ENCODE results near the gene PCSK6.
"Not testable (repeated sequence)": the region's sequence is repeated elsewhere in the genome, so short reads cannot be mapped to it uniquely, and the experiment has no call there.

Gene PCSK6

GRCh38 chr15:101376615-101377395 lies 112.7 kb downstream of the PCSK6 start:
- DNase-seq (ENCODE audit: low spot score) = no peak

DNA sequence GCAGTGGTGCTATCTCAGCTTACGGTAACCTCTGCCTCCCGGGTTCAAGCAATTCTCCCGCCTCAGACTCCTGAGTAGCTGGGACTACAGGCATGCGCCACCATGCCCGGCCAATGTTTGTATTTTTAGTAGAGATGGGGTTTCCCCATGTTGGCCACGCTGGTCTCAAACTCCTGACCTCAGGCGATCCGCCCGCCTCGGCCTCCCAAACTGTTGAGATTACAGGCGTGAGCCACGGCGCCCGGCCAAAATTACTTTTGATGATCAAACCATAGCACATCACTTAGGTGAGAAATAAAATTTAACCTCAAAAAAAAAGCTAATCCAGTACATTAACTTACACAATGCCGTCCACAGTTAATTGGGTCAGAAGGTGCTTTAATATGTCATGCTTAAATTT lies 114.5 kb downstream of the PCSK6 start:
- DNase-seq (ENCODE audit: low spot score) = not testable (repeated sequence)

- no peak for DNase-seq (ENCODE audit: low spot score)
Observed at GRCh38 chr15:101374326-101374725, 115.2 kb downstream of the PCSK6 start.

- DNase-seq (ENCODE audit: low spot score) = no peak
Observed at GRCh38 chr15:101373577-101373976, 115.9 kb downstream of the PCSK6 start.

DNA sequence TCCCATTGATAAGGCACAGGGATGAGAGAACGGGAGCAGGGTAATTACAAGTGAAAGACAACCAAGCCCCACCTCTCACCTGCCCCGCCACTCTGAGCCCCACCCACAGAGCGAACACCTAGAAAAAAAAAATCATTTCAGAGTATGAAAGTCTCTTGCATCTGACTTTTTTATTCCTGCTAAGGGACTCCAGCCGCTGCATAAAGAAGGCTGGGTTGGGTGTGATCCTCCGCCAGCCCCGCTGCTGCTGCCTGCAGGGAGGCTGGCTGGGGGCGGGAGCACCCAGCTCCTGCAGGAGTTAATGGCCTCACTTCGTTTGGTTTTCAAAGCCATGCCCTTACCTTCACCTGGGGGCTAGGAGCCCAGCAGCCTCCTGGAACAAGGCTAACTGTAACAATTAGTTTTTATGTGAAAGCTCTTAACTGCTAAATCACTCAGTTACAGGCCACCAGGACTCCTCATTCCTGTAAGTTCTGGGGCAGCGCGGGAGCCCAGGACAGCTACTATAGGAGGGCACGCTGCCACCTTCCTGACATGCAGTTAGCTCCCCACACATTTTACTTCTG lies 116.5 kb downstream of the PCSK6 start:
- no peak for DNase-seq (ENCODE audit: low spot score)

DNA sequence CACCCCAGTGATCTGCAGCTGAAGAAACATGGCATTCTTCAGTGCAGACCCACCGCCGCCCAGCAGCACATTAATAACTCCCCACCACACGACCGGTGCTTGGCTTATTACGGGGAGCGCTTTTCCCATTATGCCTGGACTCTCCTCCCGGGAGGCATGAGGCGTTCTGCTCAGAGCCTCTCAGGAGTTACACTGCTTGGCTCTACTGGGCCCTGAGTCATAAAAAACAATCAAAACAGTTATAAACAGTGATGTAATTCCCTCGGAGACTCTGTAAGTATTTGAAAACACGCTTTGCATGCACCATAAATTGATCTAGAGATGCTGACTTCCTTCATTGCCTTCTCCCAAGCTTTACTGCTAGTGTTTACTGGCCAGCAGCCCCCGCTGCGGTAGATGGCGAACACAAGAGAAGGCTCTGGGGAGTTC lies 117.3 kb downstream of the PCSK6 start:
- no peak for DNase-seq (ENCODE audit: low spot score)

- DNase-seq (ENCODE audit: low spot score) = no peak
Observed at GRCh38 chr15:101371519-101371918, 118.0 kb downstream of the PCSK6 start.

GRCh38 chr15:101371081-101371480 lies 118.4 kb downstream of the PCSK6 start:
- DNase-seq (ENCODE audit: low spot score) = no peak

DNA sequence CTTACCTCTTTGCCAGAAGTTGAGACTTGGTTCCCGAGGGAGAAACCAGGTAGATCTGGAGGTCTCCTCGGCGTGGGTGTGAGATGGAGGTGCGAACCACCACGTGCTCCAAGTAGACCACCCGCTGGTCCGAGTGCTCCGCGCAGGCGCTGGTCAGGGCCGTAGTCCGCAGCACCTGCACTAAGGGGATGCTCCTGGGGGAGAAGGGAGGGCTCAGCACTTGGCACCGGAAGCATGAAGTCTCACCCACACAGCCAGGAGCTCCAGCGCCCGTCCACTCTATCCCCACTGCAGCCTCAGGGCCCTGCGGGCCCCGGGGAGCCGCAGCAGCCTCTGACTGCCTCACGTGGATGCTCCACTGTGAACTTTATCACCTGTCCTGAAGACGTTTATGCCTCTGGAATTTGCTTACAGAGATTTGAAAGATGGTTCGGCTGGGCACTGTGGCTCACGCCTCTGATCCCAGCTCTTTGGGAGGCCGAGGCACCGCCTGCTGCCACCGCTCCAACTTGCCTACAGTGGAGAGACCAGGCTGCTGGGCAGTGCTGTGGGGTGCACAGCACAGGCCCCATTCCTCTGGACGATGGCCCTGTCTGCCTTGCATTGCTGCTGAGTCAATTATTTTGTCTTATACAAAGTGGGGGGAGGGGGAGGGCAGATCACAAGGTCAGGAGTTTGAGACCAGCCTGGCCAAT lies 119.0 kb downstream of the PCSK6 start:
- DNase-seq (ENCODE audit: low spot score) = no peak

DNA sequence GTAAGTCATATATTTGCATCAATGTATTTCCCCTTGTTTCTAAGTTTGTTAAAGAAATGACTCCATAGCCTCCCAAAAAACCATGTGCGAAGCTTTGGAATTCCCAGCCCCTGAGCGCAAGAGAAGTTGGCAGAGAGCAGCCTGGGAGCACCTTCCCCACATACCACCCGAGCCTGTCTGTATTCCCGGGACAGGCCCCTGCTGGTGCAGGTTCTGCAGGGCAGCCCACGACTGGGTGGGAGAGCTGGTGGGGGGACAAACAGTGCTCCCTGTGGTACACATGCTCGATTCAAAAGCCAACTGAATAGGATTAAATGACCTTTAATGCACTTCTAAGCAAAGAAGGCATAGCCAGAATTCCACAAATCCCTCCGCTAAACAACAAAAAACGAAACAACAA lies 119.8 kb downstream of the PCSK6 start:
- DNase-seq (ENCODE audit: low spot score) = no peak

- DNase-seq (ENCODE audit: low spot score) = no peak
Observed at GRCh38 chr15:101368861-101369642, 120.5 kb downstream of the PCSK6 start.

GRCh38 chr15:101368086-101368780 lies 121.3 kb downstream of the PCSK6 start:
- no peak for DNase-seq (ENCODE audit: low spot score)

DNA sequence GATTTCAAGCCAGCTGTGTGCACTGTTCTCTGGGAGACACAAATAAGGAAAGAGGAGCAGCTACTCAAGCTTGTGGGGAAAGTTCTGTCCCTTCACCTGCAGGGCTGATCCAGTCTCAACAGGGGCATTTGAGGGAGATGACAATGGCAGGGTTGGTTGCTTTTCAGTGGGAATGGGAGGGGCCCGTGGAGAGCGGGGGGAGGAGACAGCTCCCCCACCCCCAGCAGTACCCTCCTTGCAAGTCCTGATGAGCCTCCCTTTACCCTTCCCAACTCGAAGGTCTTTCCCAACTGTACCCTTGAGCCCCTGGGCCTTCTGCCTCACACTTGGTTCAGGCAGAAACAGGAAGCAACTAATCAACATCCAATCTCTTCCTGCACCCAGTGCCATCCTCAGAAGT lies 122.7 kb downstream of the PCSK6 start:
- DNase-seq (ENCODE audit: low spot score) = no peak

DNA sequence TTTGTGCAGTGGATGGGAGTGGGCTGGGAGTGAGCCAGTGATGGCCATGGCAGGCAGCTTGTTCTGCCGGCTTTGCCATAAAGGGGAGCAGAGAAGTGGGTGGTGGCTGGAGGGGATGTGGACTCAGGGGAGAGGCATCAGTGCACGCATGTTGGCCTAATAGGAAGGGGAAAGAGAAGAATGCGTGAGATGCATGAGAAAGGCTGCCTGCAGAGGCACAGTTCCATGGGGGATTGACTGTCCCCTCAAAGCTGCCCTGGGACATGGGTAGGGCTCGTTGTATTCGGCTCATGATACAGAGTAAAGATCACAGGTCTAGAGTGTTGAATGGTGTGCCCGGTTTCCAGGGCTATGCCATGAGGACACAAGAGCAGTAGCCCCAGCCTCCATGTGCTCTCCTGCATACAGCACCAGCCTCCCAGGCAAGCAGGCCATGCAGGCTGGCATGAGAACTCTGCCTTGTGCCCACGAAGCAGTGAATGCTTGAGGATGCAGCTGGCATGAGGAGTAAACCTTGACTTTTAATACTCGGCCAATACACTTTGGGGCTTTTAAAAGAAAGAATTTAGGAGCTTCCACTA lies 126.4 kb downstream of the PCSK6 start:
- no peak for DNase-seq (ENCODE audit: low spot score)

DNA sequence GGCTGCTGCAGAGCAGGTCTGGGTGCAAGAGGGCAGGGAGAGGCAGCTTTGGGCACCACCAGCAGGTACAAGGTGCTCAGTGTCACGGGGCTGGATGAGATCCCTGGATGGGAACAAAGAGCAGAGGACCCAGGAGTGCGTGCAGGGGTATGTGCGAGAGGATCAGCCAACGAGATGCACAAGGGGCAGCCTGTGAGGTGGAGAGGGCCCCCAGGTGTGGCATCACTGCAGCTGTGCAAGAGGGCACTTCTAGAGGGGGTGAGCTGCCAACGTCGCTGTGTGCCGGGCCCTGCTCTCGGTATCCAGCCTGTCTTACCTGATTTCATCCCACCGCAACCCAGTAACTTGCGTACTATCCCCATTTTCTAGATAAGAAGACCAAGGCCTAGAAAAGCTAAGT lies 127.1 kb downstream of the PCSK6 start:
- no peak for DNase-seq (ENCODE audit: low spot score)

DNA sequence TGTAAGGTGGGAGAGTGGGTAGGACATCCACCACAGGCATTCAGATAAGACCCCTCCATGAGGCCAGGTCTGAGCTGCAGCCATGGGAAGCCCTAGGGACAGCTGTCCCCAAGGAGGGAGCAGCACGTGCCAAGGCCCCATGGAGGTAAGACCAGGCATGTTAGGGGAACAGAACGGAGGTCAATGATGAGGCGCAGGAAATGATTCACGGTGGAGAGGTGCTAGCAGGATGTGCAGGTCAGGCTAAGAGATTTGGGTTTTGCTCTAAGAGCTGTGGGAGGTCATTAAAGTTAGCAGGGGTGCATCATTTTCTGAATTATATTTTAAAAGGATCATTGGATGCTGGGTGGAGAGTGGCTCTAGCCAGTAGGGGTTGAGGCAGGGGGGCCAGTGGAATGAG lies 128.1 kb downstream of the PCSK6 start:
- no peak for DNase-seq (ENCODE audit: low spot score)

- no peak for DNase-seq (ENCODE audit: low spot score)
Observed at GRCh38 chr15:101359365-101359947, 130.1 kb downstream of the PCSK6 start.

GRCh38 chr15:101358895-101359294 lies 130.6 kb downstream of the PCSK6 start:
- DNase-seq (ENCODE audit: low spot score) = no peak

DNA sequence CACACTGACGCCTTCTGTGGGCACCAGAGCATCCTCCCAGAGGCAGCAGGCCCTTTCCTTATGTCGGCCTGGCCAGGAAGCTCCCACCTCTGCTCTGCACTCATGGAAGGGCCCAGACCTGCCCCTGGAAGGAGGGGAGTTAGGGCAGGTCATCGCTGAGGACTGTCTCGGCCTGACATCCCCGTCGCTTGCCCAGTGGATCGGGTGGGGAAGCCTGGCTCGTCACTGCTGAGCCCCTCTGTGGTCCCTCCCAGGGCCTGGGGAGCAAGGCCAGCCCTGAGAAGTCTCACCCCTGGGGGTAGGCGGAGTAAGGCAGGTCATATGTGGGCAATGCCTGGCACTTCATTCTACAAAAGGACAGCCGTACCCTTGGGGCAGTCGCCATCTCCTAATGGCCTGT lies 131.6 kb downstream of the PCSK6 start:
- DNase-seq (ENCODE audit: low spot score) = no peak

GRCh38 chr15:101357333-101357732 lies 132.2 kb downstream of the PCSK6 start:
- no peak for DNase-seq (ENCODE audit: low spot score)

DNA sequence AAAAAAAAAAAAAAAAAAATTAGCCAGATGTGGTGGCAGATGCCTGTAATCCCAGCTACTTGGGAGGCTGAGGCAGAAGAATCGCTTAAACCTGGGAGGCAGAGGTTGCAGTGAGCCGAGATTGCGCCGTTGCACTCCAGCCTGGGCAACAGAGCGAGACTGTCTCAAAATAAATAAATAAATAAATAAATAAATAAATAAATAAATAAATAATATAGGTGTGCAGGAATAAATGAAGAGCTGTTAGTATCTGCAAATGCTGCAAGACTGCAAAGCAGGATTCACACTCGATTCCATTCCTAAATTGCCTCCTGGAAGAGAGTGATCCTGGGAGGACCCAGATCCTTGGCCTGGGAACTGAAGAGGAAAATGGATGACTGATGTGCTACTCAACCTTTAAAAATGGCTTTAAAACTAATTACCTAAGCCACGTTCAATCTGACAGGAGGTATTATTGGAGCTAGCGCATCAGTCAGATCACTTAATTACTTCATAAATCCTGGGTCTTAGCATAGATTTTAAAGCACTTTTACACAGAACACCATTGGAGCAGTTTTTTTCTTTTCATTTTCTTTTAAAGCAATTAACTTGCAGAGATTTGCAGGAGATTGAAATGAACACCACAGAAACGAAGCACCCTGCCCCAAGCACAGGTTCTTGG lies 132.9 kb downstream of the PCSK6 start:
- DNase-seq (ENCODE audit: low spot score) = not testable (repeated sequence)
